PC-9 (cell line): ENCODE results near the gene CDS1.

ENCODE experiments used
- CTCF ChIP-seq: fragments of 200-600 bp; sonication (generic); conservative IDR thresholded peaks from 2 replicates; pipeline ENCODE4 v1.6.1; 2017; ENCODE audit warnings: mixed run types, antibody characterized with exemption, mild to moderate bottlenecking, moderate library complexity
- EZH2 ChIP-seq: fragments of 200-600 bp; sonication (generic); IDR thresholded peaks from 2 replicates; pipeline ENCODE4 v1.8.0; 2017; ENCODE audit warnings: antibody characterized with exemption, low read depth

- TF ChIP-seq CTCF = no peak
- no peak for TF ChIP-seq EZH2
Observed at GRCh38 chr4:84563002-84563401, 19.9 kb upstream of the CDS1 start.
